HG03045 (cell line): ENCODE measurements around the gene KL.

ENCODE experiments used
- ATAC-seq: cut with Tn5 transposase; IDR thresholded peaks from one replicate; pipeline ENCODE4 v1.9.1; 2021; ENCODE audit warnings: mild to moderate bottlenecking, moderate library complexity; ENCODE audit not compliant: unreplicated experiment

KL gene

GRCh38 chr13:33078263-33078662 is 62.0 kb downstream of the KL start:
- ATAC-seq: no peak

GRCh38 chr13:33079960-33080359 is 63.7 kb downstream of the KL start:
- ATAC-seq: no peak

GRCh38 chr13:33080972-33081590 is 64.9 kb downstream of the KL start:
- no peak for ATAC-seq

GRCh38 chr13:33081666-33082065 is 65.4 kb downstream of the KL start:
- ATAC-seq: no peak

GRCh38 chr13:33083054-33083453 is 66.8 kb downstream of the KL start:
- ATAC-seq: no peak

- no peak for ATAC-seq
Observed at GRCh38 chr13:33087091-33087490, 70.9 kb downstream of the KL start.

GRCh38 chr13:33087790-33088189 is 71.6 kb downstream of the KL start:
- no peak for ATAC-seq

GRCh38 chr13:33089311-33089710 is 73.1 kb downstream of the KL start:
- no peak for ATAC-seq

GRCh38 chr13:33090755-33091414 is 74.7 kb downstream of the KL start:
- no peak for ATAC-seq

- no peak for ATAC-seq
Observed at GRCh38 chr13:33091415-33091774, 75.2 kb downstream of the KL start.

GRCh38 chr13:33092073-33092987 is 76.1 kb downstream of the KL start:
- no peak for ATAC-seq

GRCh38 chr13:33096886-33097605 is 80.8 kb downstream of the KL start:
- no peak for ATAC-seq

GRCh38 chr13:33099860-33100259 is 83.6 kb downstream of the KL start:
- no peak for ATAC-seq

- ATAC-seq: no peak
Observed at GRCh38 chr13:33100886-33101285, 84.7 kb downstream of the KL start.

GRCh38 chr13:33101835-33102234 is 85.6 kb downstream of the KL start:
- ATAC-seq: no peak

- no peak for ATAC-seq
Observed at GRCh38 chr13:33103457-33103856, 87.2 kb downstream of the KL start.

GRCh38 chr13:33105387-33106005 is 89.3 kb downstream of the KL start:
- no peak for ATAC-seq

- ATAC-seq: no peak
Observed at GRCh38 chr13:33106656-33107360, 90.6 kb downstream of the KL start.

GRCh38 chr13:33107361-33107760 is 91.1 kb downstream of the KL start:
- ATAC-seq: no peak

- no peak for ATAC-seq
Observed at GRCh38 chr13:33108620-33109019, 92.4 kb downstream of the KL start.
